Activated T-helper 17 cell treated with anti-CD3 and anti-CD28 coated beads, Interleukin-2, amount 50 U/mL, for 72 hours (primary cell): Measurements from ENCODE around the gene IGLL5. TPM values are rescaled to one million over a fixed set of nuclear protein-coding genes. Genes with fewer than 3 reads are reported as not detected.

ENCODE experiments used
- ATAC-seq: fragments of 150-1000 bp; cut with Tn5 transposase; replicated peaks from 2 replicates; pipeline ENCODE4 v1.10.0; 2021; ENCODE audit warnings: mild to moderate bottlenecking, moderate library complexity
- H3K27ac Mint-ChIP-seq: one replicate; pipeline ENCODE4 v1.8.0; 2022; ENCODE audit warnings: mixed read lengths
- H3K27me3 Mint-ChIP-seq: one replicate; pipeline ENCODE4 v1.8.0; 2022; ENCODE audit warnings: mixed read lengths
- H3K36me3 Mint-ChIP-seq: one replicate; pipeline ENCODE4 v1.8.0; 2022; ENCODE audit warnings: low read depth, mild to moderate bottlenecking, mixed read lengths
- H3K4me1 Mint-ChIP-seq: one replicate; pipeline ENCODE4 v1.8.0; 2022; ENCODE audit warnings: mixed read lengths
- H3K4me3 Mint-ChIP-seq: one replicate; pipeline ENCODE4 v1.8.0; 2022; ENCODE audit warnings: mild to moderate bottlenecking, mixed read lengths
- H3K9me3 Mint-ChIP-seq: one replicate; pipeline ENCODE4 v1.8.0; 2022; ENCODE audit warnings: mixed read lengths
- total RNA-seq, 2 donors: library from RNA; stranded (reverse); gene quantifications; one replicate each; pipeline ENCODE4 v1.2.3, GENCODE V29; 2022

IGLL5 gene
- total RNA-seq, 2 donors from 2014 or later: not detected

DNA sequence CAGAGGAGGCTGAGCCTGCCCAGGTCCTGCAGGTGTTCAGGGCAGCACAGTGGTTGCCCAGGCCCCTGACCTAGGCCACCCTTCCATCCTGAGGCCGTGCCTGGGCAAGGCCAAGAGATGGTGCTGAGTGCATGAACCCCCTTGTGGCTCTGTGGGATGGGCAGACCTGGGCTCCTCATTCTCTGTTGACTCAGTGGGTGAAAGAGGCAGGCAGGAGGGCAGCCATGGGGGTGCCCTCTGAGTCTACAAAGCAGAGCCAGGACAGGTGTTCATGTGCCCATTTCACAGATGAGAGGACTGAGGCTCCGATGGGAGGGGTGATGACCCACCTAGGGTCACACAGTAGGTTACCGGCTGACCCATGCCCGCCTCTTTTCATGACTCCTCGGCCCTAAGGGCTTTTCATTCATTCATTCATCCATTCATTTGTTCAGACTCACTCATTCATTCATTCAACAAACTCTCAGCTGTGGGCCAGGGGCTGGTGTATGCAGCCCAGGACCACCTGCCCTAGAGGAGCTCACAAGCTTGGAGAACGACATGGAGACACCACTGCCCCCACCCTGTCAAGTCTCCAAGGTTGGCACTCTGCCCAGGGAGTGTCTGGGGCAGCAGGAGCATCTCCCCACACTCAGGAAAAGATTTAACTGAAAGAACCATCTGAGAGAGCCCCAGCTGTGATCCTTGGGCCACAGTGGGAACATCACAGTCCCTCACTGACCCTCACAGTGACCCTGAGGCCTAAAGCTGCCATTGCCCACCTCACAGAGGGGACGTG is 40.5 kb downstream of the IGLL5 start:
- Mint-ChIP-seq H3K4me1 (peaks cover 7% of the 10 kb centered on the region), H3K4me3 (no peak overlapping the region), H3K9me3 (no peaks in the 10 kb centered on the region), H3K27me3 (no peaks in the 10 kb centered on the region), H3K27ac (peak overlapping the region; percentile 43), H3K36me3 (no peaks in the 10 kb centered on the region)
- ATAC-seq: no peak

DNA sequence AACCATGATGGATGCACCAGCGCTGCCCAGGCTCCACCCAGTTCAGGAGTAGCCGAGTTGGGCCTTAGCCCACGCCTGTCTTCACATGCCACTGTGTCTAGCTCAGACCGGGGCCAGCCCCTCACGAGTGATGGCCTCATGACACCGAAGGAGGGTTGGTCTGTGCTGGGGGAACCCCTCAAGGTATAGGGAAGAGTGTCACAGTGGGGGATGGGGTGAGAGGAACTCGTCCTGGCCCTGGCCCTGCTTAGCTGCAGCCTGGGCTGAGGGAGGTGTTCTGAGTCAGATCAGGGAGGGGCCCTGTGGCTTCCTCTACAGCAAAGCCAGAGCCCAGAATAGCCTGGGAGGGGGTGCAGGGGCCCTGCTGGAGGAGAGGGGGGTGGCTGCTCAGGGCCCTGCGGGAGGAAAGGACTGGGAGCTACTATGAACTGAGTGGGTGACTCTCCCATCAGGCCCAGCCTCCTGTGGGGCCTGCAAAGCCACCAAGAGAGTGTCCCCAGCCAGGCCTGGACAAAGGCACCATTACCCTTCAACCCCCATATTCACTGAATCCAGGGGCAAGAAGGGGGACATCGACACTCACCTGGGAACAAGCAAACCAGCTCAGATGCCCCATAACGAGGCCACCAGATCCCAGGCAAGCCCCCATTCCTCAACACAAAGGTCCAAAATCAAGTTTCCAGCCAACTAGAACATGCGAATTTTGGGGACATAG is 41.2 kb downstream of the IGLL5 start:
- no peak overlapping the region for H3K4me3 Mint-ChIP-seq
- no peaks in the 10 kb centered on the region for H3K36me3 Mint-ChIP-seq
- peak overlapping the region; percentile 43 for H3K27ac Mint-ChIP-seq
- no peaks in the 10 kb centered on the region for H3K9me3 Mint-ChIP-seq
- peak; percentile 91 for ATAC-seq
- H3K27me3 Mint-ChIP-seq: no peaks in the 10 kb centered on the region
- peaks cover 7% of the 10 kb centered on the region for H3K4me1 Mint-ChIP-seq

DNA sequence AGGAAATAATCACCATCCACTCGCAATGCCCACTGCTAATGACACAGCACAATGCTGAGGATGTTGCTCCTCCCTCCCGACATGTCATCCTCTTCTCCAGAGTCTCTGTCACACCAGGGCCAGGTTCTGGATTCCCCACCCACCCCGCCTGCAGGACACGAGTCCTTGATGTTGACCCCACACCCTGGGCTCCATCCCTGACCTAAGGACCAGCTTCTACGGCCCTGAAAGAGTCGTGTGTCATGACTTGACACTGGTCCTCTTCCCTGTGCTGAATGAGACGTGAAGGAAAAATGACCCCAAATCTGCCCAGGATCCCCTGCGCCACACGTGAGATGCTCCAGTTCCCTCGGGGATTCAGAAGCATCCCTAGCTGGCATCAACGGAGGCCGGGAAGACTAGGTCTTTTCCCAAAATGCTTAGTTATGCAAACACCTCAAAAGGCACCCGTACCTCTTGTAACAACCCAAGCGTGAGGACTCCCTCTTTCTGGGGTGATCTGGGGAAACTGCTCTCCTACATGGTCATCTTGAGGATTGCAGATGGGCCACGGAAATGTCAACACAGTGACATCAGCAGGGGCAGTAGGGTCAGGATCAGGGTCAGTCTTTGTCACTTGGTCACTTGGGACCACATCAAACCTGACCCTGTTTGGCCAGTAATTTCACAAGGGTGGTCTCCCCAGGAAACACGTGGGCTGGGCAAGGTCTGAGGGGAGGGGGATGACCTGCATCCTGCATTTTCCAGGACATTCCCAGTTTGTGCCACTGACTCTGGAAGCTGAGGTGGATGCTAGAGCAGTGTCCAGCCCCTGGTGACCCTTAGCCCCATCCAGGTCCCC is 42.0 kb downstream of the IGLL5 start:
- no peaks in the 10 kb centered on the region for H3K27me3 Mint-ChIP-seq
- no peak overlapping the region for H3K4me3 Mint-ChIP-seq
- no peak for ATAC-seq
- H3K27ac Mint-ChIP-seq: no peak overlapping the region
- no peaks in the 10 kb centered on the region for H3K9me3 Mint-ChIP-seq
- H3K36me3 Mint-ChIP-seq: no peaks in the 10 kb centered on the region
- peaks cover 7% of the 10 kb centered on the region for H3K4me1 Mint-ChIP-seq

DNA sequence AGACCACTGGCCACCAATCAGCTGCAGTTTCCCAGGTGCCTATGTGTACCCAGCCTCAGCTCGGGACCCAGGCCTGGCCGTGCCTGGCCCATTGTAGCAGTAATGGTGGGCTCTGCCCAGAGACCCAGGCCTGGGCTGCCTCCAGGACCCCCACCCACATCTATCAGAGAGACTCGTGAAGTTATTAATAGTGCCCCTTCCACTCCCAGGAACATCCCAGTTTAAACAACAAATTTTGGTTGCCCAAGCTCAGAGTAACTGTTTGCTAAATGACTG is 42.5 kb downstream of the IGLL5 start:
- Mint-ChIP-seq H3K36me3 (no peaks in the 10 kb centered on the region), H3K27ac (no peak overlapping the region), H3K9me3 (no peaks in the 10 kb centered on the region), H3K4me3 (no peak overlapping the region), H3K4me1 (peaks cover 7% of the 10 kb centered on the region), H3K27me3 (no peaks in the 10 kb centered on the region)
- ATAC-seq: no peak

DNA sequence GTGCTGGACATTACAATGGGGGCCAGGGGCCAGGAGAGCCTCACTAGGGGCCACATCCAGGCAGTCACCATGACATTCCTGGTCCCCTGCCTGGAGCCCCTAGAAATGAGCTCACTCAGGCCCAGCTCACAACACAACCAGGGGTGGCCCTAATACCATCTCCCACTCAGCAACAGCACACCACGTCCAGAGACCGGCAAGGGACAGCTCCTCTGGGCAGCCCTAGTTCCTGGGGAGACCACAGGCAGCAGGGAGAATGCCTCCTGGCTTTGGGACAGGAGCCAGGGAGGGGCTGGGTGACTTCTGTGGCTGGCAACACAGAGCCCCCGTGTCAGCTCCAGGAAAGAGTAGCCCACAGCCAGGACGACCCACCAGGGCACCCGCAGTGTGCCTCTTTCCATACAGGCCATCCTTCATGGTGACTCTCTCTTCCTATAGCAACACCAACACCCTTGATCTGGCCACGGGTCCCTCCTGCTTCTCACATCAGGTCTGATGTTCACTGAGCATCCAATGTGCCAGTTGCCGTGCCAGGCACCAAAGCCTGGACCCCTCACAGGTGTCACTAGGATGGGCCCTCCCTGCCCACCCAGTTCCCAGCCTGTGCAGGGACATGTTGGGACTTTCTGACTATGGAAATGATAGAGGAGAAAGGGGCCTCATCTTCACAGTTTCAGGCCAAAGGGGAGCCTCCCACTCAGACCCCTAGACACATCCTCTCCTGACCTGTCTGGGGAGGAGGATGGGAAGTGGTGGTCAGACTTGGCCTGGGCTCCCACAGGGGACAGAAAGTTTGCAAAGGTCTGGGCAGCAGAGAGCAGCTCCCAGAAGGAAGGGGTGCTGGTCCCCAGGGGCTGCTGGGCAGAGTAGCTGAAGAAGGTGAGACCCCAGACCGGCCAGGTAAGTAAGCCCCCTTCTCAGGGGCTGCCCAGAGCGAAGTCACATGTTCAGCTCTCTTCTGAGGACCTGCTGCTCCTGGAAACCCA is 43.2 kb downstream of the IGLL5 start:
- H3K27me3 Mint-ChIP-seq: no peaks in the 10 kb centered on the region
- H3K4me3 Mint-ChIP-seq: no peak overlapping the region
- H3K4me1 Mint-ChIP-seq: peaks cover 7% of the 10 kb centered on the region
- ATAC-seq: no peak
- H3K9me3 Mint-ChIP-seq: no peaks in the 10 kb centered on the region
- no peaks in the 10 kb centered on the region for H3K36me3 Mint-ChIP-seq
- H3K27ac Mint-ChIP-seq: no peak overlapping the region

DNA sequence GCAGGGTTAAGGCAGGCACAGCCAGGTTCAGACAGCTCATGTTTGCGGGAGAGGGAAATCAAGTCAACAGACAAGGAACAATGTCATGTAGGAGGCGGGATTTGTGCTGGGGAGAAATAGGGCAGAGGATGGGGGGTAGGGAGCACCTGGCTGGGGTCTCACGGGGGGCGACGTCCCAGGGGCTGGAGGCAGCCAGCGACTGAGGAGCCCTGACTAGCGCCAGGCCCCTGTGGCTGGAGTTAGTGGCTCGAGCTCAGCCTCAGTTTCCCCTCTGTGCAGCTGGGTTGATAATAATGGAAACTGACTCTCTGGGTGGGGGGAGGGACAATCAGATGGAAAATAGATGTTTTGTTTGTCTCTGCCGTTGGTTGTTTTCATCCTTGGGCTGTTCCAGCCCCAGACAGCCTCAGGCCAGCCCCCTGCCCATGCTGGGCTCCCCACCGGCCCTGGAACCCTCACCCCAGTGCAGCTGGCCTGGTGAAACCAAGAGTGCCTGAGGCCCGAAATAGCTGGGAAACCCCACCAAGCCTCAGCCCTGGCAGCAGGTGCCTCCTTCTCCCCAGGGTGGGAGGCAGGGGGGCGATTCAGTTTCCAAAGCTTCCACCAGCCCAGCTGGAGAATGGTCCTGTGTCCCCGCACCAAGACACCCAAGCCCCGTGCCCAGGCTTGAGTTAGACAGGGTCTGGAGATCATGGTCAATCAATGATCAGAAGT is 44.1 kb downstream of the IGLL5 start:
- no peaks in the 10 kb centered on the region for H3K27me3 Mint-ChIP-seq
- H3K4me1 Mint-ChIP-seq: peaks cover 7% of the 10 kb centered on the region
- no peak for ATAC-seq
- no peaks in the 10 kb centered on the region for H3K9me3 Mint-ChIP-seq
- H3K36me3 Mint-ChIP-seq: no peaks in the 10 kb centered on the region
- no peak overlapping the region for H3K27ac Mint-ChIP-seq
- no peak overlapping the region for H3K4me3 Mint-ChIP-seq

DNA sequence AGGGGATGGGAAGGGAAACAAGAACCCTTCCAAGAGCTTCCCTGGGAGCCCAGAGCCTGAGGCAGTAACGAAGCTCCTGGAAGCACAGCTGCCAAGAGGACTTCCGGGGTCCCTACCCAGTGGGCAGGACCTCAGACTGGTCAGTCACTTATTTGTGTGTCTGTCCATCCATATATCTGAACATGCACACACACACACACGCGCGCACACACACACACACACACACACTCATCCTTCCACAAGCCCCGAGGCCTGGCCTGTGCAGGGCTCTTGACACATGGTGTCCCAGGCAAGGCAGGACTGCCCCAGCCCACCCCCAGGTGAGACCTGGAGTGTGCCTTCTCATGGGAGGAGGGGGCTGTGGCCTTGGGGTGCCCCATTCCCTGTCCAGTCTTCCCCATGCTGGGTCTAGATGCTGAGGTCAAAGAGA is 44.9 kb downstream of the IGLL5 start:
- Mint-ChIP-seq H3K27ac (no peak overlapping the region), H3K9me3 (no peaks in the 10 kb centered on the region), H3K4me3 (no peak overlapping the region), H3K27me3 (no peaks in the 10 kb centered on the region), H3K4me1 (peaks cover 7% of the 10 kb centered on the region), H3K36me3 (no peaks in the 10 kb centered on the region)
- ATAC-seq: no peak

DNA sequence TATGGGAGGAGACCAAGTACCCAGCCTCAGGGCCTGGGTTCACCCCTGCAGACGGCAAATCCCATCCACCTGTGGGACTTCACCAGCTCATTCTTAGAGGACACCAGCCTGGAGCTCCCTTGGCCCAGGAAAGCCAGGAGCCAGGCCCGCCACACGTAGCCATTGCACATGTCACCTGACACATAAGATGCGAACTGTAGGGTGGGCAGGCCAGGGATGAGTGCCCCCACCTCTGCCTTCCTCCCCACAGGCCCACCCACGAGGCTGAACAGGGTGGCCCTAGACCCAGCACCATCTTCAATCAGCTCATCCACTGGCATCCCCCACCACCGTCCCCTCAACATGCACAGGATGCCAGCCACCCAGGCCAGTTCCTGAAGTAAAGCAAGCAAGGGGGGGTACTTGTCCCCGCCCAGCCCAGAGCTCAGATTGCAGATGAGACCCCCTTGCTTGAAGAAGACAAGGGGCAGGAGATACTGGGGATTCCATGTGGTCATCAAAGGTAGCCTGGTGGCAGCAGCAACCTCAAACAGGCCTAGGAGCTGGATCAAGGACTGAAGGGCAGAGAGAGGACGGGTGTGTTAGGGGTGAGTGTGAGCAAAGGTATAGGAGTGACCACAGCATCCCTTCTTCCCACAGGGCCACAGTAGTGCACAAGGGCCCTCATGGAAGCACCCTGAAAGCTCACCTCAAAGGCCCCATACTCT is 45.6 kb downstream of the IGLL5 start:
- H3K27me3 Mint-ChIP-seq: no peaks in the 10 kb centered on the region
- H3K27ac Mint-ChIP-seq: peak overlapping the region; percentile 15
- H3K4me1 Mint-ChIP-seq: peaks cover 5% of the 10 kb centered on the region
- no peaks in the 10 kb centered on the region for H3K36me3 Mint-ChIP-seq
- ATAC-seq: no peak
- H3K9me3 Mint-ChIP-seq: no peaks in the 10 kb centered on the region
- no peak overlapping the region for H3K4me3 Mint-ChIP-seq

DNA sequence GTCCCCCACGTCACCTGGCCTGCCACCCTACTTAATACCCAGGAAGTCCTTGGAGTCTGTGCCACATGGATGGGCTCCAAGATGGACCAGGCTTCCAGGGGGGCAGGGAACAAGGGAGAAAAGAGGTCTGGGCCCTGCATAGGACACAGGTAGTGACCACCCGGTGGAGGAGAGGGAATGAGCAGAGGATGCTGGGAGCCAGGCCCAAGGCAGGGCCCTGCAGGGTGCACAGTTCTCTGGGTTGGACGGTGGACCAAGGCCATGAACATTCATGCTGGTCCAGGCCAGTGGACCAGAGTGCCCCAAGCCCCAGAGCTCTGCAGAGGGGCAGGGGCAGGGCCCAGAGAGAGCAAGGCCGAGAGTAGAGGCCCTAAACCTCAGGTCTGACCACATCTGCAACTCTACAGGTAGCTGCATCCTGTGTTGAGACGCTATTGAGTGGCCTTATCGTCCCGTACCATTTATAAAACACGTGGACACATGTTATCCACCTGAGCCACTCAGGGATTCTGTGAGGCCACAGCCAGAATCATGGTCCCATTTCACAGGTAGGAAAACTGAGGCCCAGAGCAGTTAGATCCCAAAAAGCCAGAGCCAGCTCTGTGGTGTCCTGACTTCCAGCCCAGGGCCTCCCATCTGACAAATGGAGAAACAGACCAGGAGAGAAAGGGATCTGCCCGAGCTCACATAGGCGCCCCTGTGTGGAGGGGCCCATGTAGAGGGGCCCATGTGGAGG is 46.4 kb downstream of the IGLL5 start:
- Mint-ChIP-seq H3K27ac (peak overlapping the region; percentile 15), H3K9me3 (no peaks in the 10 kb centered on the region), H3K4me3 (no peak overlapping the region), H3K36me3 (no peaks in the 10 kb centered on the region), H3K27me3 (no peaks in the 10 kb centered on the region), H3K4me1 (no peaks in the 10 kb centered on the region)
- ATAC-seq: no peak

DNA sequence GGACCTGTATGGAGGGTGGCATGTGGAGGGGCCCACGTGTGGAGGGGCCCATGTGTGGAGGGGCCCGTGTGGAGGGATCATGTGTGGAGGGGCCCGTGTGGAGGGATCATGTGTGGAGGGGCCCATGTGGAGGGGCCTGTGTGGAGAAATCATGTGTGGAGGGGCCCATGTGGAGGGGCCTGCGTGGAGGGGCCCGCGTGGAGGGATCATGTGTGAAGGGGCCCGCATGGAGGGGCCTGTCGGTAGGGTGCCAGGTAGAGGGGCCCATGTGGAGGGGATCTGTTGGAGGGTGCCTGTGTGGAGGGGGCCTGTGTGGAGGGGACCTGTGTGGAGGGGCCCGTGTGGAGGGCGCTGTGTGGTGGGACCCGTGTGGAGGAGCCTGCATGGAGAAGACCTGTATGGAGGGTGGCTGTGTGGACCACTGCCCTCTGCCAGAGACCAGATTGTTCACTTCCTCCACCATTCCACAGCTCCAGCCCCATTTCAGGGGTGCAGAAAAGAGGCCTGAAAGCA is 47.0 kb downstream of the IGLL5 start:
- ATAC-seq: no peak
- H3K27me3 Mint-ChIP-seq: no peaks in the 10 kb centered on the region
- H3K9me3 Mint-ChIP-seq: no peaks in the 10 kb centered on the region
- H3K4me3 Mint-ChIP-seq: no peak overlapping the region
- H3K36me3 Mint-ChIP-seq: no peaks in the 10 kb centered on the region
- H3K27ac Mint-ChIP-seq: no peak overlapping the region
- no peaks in the 10 kb centered on the region for H3K4me1 Mint-ChIP-seq

DNA sequence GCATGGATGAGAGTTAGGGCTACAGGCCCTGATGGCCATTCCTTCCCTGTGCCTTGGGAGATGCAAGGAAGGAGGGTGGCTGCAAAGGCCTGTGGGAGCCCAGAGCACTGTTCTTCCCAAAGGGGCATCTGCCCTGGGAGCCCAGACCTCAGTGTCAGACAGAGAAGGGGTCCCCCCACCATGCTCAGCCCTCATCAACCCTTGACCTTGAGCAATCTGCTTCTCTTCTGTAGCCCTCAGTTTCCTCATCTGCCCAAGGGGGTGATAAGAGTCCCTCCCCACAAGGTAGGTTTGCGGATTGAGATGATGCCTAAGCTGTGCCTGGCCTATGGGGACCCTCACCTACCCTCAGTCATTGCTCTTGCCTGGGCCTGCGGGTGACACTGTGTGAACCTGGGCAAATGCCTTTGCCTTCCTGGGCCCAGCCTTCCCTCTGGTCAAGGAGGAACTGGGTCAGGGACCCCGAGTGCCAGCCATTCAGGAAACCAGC is 47.5 kb downstream of the IGLL5 start:
- Mint-ChIP-seq H3K27ac (no peak overlapping the region), H3K4me3 (no peak overlapping the region)
- ATAC-seq: peak; percentile 29

DNA sequence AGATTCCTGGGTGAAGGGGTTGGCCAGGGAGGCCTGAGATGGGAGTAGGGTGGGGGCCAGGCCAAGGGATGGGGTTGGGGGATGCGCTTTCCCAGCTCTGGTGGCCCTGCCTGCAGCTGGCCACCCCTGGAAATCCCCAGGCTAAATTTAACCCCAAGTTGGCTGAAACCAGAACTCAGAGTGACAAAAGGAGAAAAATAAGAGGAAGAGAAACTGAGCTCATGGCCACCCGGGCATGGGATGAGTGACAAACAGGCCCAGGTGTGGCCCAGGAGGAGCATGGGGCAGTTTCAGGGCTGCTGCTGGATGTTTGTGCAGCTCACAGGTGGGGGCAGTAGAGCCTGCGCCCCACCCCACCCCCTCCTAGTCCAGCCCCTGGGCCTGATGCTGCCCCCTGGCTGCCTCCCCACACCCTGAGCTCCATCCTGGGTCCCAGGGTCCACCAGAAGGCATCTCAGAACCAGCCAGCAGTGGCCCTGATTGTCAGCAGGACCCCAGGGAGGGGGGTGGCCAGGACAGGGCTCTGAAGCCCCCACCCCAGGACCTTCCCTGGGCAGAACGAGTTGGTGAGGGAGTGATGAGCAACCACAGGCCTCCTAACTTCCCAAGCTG is 48.0 kb downstream of the IGLL5 start:
- Mint-ChIP-seq H3K4me1 (no peaks in the 10 kb centered on the region), H3K4me3 (no peak overlapping the region), H3K27me3 (no peaks in the 10 kb centered on the region), H3K36me3 (no peaks in the 10 kb centered on the region), H3K9me3 (no peaks in the 10 kb centered on the region), H3K27ac (no peak overlapping the region)
- ATAC-seq: peak; percentile 82

More for the DNA sequence above, 47.5 kb downstream of the IGLL5 start:
- Mint-ChIP-seq H3K4me1 (no peaks in the 10 kb centered on the region), H3K36me3 (no peaks in the 10 kb centered on the region), H3K9me3 (no peaks in the 10 kb centered on the region), H3K27me3 (no peaks in the 10 kb centered on the region)
